ENCODE measurements around the gene C1orf105. TPM values are rescaled to one million over a fixed set of nuclear protein-coding genes. Genes with fewer than 3 reads are reported as not detected.

The C1orf105 gene
- total and polyA plus RNA-seq, 2 experiments from 2014 or later: 0.23 to 2.2 TPM

DNA sequence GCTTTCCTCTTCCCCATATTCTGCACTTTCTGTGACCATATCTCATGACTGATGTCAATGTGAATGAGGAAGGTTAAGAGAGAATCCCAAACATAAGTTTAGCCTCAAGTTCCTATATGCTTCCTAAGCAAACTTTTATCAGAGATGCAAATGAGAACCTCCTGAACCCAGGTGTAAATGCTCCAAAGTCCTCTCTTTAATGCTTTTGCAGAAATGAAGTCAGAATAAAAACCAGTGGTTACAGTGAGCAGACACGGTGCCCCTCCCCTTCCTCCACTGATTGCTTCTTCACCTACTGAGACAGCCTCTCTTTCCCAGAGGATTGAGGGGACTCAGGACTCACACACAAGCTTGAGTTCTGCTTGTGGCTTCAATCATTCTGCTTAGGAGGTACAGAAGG is 35.0 kb downstream of the C1orf105 start:
- no peak overlapping the region for H3K4me2 ChIP-seq
- H3K27ac ChIP-seq: no peak overlapping the region
- no peak overlapping the region for H3K4me3 ChIP-seq
- no peaks in the 10 kb centered on the region for H4K20me1 ChIP-seq (ENCODE audit: insufficient read depth, poor library complexity, severe bottlenecking)
- no peak for DNase-seq (ENCODE audit: low spot score)
- WGBS (ENCODE audit: low lambda C conversion rate, missing lambda C conversion rate): 87% methylated on average over 1 of the region's 1 CpG
- H3K27me3 ChIP-seq: no peaks in the 10 kb centered on the region
- H3K36me3 ChIP-seq (replicated peaks; ENCODE audit: insufficient read depth, low read depth): no peaks in the 10 kb centered on the region
- no peak overlapping the region for H2AFZ ChIP-seq
- no peaks in the 10 kb centered on the region for H3K9me3 ChIP-seq (ENCODE audit: low read depth)
- TF ChIP-seq, protein P1, sequence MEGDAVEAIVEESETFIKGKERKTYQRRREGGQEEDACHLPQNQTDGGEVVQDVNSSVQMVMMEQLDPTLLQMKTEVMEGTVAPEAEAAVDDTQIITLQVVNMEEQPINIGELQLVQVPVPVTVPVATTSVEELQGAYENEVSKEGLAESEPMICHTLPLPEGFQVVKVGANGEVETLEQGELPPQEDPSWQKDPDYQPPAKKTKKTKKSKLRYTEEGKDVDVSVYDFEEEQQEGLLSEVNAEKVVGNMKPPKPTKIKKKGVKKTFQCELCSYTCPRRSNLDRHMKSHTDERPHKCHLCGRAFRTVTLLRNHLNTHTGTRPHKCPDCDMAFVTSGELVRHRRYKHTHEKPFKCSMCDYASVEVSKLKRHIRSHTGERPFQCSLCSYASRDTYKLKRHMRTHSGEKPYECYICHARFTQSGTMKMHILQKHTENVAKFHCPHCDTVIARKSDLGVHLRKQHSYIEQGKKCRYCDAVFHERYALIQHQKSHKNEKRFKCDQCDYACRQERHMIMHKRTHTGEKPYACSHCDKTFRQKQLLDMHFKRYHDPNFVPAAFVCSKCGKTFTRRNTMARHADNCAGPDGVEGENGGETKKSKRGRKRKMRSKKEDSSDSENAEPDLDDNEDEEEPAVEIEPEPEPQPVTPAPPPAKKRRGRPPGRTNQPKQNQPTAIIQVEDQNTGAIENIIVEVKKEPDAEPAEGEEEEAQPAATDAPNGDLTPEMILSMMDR (IDR thresholded peaks at IDR 0.05; ENCODE audit: poor library complexity): no peak
- TF ChIP-seq EZH2phosphoT487 (IDR thresholded peaks at IDR 0.05; ENCODE audit: low read depth, severe bottlenecking, unreplicated experiment): no peak
- no peak for TF ChIP-seq EZH2 (IDR thresholded peaks at IDR 0.05; ENCODE audit: borderline replicate concordance)
- no peaks in the 10 kb centered on the region for H3K9me2 ChIP-seq (replicated peaks; ENCODE audit: insufficient read depth)
- H3K4me1 ChIP-seq (ENCODE audit: insufficient read depth): peaks cover 26% of the 10 kb centered on the region
- no peaks in the 10 kb centered on the region for H3K79me2 ChIP-seq

DNA sequence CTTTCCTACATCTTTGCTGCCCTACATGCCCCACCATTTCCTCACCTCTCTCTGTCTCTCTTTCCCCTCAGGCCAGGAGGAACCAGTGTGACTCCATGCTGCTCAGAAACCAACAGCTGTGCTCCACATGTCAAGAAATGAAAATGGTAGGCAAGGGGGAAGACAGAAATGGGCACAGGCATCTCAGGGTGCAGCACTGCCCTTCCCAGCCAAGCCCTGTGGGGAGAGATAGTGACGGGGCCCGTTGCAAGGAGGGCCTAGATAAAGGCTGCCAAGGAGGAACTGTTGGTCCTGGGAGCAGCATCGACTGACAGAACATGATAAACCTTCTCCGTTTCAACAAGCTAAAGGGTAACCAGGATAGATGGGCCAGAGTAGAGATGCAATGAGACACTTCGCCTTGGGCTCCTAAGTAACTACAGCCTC is 35.9 kb downstream of the C1orf105 start:
- WGBS (ENCODE audit: low lambda C conversion rate, missing lambda C conversion rate): 93% methylated on average over 5 of the region's 5 CpGs
- no peaks in the 10 kb centered on the region for H4K20me1 ChIP-seq (ENCODE audit: insufficient read depth, poor library complexity, severe bottlenecking)
- H3K9me2 ChIP-seq (replicated peaks; ENCODE audit: insufficient read depth): no peaks in the 10 kb centered on the region
- no peaks in the 10 kb centered on the region for H3K9me3 ChIP-seq (ENCODE audit: low read depth)
- no peak for DNase-seq (ENCODE audit: low spot score)
- H3K36me3 ChIP-seq (replicated peaks; ENCODE audit: insufficient read depth, low read depth): no peaks in the 10 kb centered on the region
- H3K4me1 ChIP-seq (ENCODE audit: insufficient read depth): peaks cover 30% of the 10 kb centered on the region
- TF ChIP-seq, protein P1 (IDR thresholded peaks at IDR 0.05; ENCODE audit: poor library complexity): no peak
- H3K4me3 ChIP-seq: no peak overlapping the region
- no peak overlapping the region for H3K4me2 ChIP-seq
- H3K27ac ChIP-seq: no peak overlapping the region
- H3K27me3 ChIP-seq: no peaks in the 10 kb centered on the region
- H2AFZ ChIP-seq: no peak overlapping the region
- no peaks in the 10 kb centered on the region for H3K79me2 ChIP-seq

DNA sequence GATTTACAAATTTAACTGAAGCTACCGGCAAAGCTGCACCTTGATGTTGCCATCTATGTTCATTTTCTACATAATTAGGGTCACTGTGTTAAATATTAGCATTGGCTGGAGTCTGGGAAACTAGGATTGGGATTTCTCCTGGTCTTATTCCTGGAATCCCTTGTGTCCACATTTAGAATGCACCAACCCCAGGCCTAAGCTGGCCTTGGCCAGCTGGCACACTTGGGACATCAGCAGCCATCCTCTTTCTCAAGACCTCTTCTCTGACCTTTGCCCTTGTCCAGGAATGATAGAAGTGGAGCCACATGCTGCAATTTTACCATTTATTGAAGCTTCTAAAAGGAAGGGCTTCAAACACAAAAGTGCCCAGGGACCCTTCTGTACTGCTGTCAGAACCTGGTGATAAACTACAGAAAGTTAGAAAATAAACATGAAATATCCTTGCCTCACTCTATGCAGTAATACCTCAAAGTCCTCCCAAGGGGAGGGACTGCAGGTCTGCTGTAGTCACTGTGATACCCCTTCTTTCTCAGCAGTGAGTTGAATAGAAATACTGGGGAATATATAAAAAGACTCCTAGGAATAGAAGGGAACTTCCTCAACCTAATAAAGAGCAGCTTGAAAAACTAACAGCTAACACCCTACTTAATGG is 37.1 kb downstream of the C1orf105 start:
- Histone ChIP-seq H3K27me3 (no peaks in the 10 kb centered on the region), H3K36me3 (replicated peaks; ENCODE audit: insufficient read depth, low read depth) (no peaks in the 10 kb centered on the region), H3K9me3 (ENCODE audit: low read depth) (no peaks in the 10 kb centered on the region), H3K4me2 (no peak overlapping the region), H3K4me1 (ENCODE audit: insufficient read depth) (peaks cover 26% of the 10 kb centered on the region), H3K79me2 (no peaks in the 10 kb centered on the region), H3K27ac (no peak overlapping the region), H3K4me3 (no peak overlapping the region), H2AFZ (no peak overlapping the region), H4K20me1 (ENCODE audit: insufficient read depth, poor library complexity, severe bottlenecking) (no peaks in the 10 kb centered on the region), H3K9me2 (replicated peaks; ENCODE audit: insufficient read depth) (no peaks in the 10 kb centered on the region)
- no peak for DNase-seq (ENCODE audit: low spot score)
- TF ChIP-seq, protein P1 (IDR thresholded peaks at IDR 0.05; ENCODE audit: poor library complexity): no peak
- TF ChIP-seq EZH2phosphoT487 (IDR thresholded peaks at IDR 0.05; ENCODE audit: low read depth, severe bottlenecking, unreplicated experiment): no peak
- no peak for TF ChIP-seq EZH2 (IDR thresholded peaks at IDR 0.05; ENCODE audit: borderline replicate concordance)
- WGBS (ENCODE audit: low lambda C conversion rate, missing lambda C conversion rate): 95% methylated on average over 1 of the region's 1 CpG
